Endothelial cell of umbilical vein (primary cell): ENCODE results near the gene COL8A1.

Source experiments
- CTCF ChIP-seq, 2 donors: IDR thresholded peaks; 1 replicate in 1 of 2; 2 replicates in 1 of 2; pipeline ENCODE4 v1.5.1; 2011; ENCODE audit warnings: low read length in 2 of 2, mild to moderate bottlenecking in 2 of 2, moderate library complexity in 2 of 2, control low read depth in 1 of 2, inconsistent platforms in 1 of 2, low read depth in 1 of 2; ENCODE audit not compliant: insufficient read depth in 1 of 2; ENCODE audit errors: extremely low read depth in 1 of 2
- EZH2 ChIP-seq: IDR thresholded peaks from 2 replicates; pipeline ENCODE4 v1.6.1; 2012; ENCODE audit warnings: borderline replicate concordance, low read depth, mild to moderate bottlenecking, moderate library complexity, low read length, inconsistent platforms; ENCODE audit not compliant: severe bottlenecking
- GATA2 ChIP-seq: IDR thresholded peaks from 2 replicates; pipeline ENCODE4 v1.7.0; 2011; ENCODE audit warnings: low read depth, mild to moderate bottlenecking, moderate library complexity, mixed read lengths, low read length; ENCODE audit not compliant: insufficient read length, insufficient read depth
- JUN ChIP-seq: IDR thresholded peaks from 2 replicates; pipeline ENCODE4 v1.6.1; 2011; ENCODE audit warnings: borderline replicate concordance, low read depth; ENCODE audit not compliant: insufficient read length, insufficient read depth
- MAX ChIP-seq: IDR thresholded peaks from 2 replicates; pipeline ENCODE4 v1.6.1; 2011; ENCODE audit not compliant: insufficient read depth, insufficient read length
- POLR2A ChIP-seq: IDR thresholded peaks from 2 replicates; pipeline ENCODE4 v1.6.1; 2012; ENCODE audit warnings: low read depth, mild to moderate bottlenecking, control low read depth, low read length
- POLR2AphosphoS5 ChIP-seq: IDR thresholded peaks from 2 replicates; pipeline ENCODE4 v1.6.1; 2012; ENCODE audit warnings: low read depth, mild to moderate bottlenecking, control low read depth, low read length, moderate library complexity; ENCODE audit not compliant: insufficient read depth

GRCh38 chr3:99714146-99714545, 75.8 kb downstream of the COL8A1 start:
- TF ChIP-seq CTCF (IDR thresholded peaks at IDR 0.05; ENCODE audit: extremely low read depth in 1 of 2, insufficient read depth in 1 of 2, low read depth in 1 of 2, low read length in 2 of 2) (no peak), EZH2 (no peak), JUN (no peak), GATA2 (no peak), POLR2AphosphoS5 (no peak), MAX (no peak), POLR2A (no peak)
